ENCODE measurements around the gene CLEC3A.
"Not testable (repeated sequence)": the region's sequence is repeated elsewhere in the genome, so short reads cannot be mapped to it uniquely, and the experiment has no call there.

Gene CLEC3A

DNA sequence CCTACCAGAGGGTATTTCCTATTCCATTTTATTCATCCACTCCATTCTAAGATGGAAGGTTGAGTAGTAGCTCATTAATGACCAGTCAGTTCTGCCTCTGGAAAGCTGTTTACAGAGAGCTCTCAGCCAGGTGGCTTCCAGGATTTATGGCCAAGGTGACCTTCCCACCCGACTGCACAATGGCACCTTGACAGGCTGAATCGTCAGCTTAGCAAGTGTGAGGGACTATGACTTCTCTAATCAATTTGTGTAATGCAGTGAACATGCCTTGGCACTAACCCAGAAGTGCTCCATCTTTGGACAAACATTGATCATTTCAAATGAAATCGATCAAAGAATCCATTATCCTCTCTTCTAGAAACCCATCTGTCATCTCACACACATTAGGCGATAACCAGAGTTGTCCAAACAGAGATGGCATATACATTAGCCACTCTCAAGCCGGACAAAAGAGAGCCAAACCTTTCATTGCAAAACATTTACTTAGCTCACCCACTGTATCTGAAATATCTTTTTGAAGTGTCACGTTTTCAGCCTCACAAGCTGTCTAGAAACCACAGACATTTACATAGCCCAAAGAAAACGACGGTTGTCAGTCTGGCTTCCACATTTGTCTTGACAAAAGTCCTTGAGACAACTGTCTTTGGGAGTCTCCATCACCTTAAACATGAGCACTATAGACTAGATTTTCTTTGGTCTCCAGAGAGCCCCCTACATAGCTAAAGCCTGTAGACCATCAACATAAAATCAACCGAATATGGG, 35.6 kb downstream of the CLEC3A start:
- H3K27ac Mint-ChIP-seq: no peak overlapping the region
- H3K27me3 Mint-ChIP-seq (ENCODE audit: low read depth): peaks cover 38% of the 10 kb centered on the region
- H3K36me3 Mint-ChIP-seq (ENCODE audit: low read depth): no peaks in the 10 kb centered on the region
- no peaks in the 10 kb centered on the region for H3K4me1 Mint-ChIP-seq
- H3K9me3 Mint-ChIP-seq: no peaks in the 10 kb centered on the region
- TF ChIP-seq, protein P1, sequence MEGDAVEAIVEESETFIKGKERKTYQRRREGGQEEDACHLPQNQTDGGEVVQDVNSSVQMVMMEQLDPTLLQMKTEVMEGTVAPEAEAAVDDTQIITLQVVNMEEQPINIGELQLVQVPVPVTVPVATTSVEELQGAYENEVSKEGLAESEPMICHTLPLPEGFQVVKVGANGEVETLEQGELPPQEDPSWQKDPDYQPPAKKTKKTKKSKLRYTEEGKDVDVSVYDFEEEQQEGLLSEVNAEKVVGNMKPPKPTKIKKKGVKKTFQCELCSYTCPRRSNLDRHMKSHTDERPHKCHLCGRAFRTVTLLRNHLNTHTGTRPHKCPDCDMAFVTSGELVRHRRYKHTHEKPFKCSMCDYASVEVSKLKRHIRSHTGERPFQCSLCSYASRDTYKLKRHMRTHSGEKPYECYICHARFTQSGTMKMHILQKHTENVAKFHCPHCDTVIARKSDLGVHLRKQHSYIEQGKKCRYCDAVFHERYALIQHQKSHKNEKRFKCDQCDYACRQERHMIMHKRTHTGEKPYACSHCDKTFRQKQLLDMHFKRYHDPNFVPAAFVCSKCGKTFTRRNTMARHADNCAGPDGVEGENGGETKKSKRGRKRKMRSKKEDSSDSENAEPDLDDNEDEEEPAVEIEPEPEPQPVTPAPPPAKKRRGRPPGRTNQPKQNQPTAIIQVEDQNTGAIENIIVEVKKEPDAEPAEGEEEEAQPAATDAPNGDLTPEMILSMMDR (IDR thresholded peaks at IDR 0.05; ENCODE audit: unreplicated experiment in 3 of 3): no peak
- no peak overlapping the region for H3K4me3 Mint-ChIP-seq

DNA sequence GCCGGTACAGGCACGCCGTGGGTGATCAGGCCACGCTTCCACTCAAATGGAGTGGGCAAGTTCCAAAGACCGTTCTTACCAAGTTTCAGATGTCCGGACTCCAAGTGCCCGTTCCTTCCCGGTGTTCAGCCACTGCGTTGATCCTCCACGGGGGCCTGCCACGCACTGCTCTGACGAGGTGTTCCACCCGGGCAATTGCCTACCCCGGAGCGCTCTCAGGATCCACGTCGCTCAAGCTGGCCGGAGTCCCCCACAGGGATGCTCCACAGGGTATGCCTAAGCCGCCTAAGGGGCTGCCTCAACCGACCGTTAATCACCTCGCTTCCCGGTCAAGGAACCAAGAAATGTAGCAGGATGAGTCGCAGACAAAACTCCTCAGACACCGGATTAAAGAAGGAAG, 37.5 kb downstream of the CLEC3A start:
- H3K27ac Mint-ChIP-seq; H3K9me3 Mint-ChIP-seq; H3K4me3 Mint-ChIP-seq; H3K4me1 Mint-ChIP-seq; H3K36me3 Mint-ChIP-seq (ENCODE audit: low read depth): not testable (repeated sequence)
- H3K27me3 Mint-ChIP-seq (ENCODE audit: low read depth): peaks cover 30% of the 10 kb centered on the region

DNA sequence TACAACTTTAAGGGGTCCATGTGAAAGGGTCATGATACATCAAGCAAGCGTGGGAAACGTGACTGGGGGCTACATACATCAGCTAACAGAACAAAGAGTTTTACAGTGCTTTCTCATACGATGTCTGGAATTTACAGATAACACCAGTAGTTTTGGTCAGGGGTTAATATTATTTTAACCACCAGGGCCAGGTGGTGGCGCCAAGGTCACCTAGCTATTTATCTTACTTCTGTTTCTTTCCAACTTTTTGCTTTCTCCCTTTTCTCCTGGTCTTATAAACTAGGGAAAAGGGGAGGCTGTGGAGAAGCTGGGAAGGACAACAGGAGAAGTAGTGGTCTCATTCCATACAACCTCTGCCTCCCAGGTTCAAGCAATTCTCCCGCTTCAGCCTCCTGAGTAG, 37.9 kb downstream of the CLEC3A start:
- TF ChIP-seq, protein P1 (IDR thresholded peaks at IDR 0.05; ENCODE audit: unreplicated experiment in 3 of 3): no peak
- no peaks in the 10 kb centered on the region for H3K36me3 Mint-ChIP-seq (ENCODE audit: low read depth)
- H3K27me3 Mint-ChIP-seq (ENCODE audit: low read depth): peaks cover 30% of the 10 kb centered on the region

DNA sequence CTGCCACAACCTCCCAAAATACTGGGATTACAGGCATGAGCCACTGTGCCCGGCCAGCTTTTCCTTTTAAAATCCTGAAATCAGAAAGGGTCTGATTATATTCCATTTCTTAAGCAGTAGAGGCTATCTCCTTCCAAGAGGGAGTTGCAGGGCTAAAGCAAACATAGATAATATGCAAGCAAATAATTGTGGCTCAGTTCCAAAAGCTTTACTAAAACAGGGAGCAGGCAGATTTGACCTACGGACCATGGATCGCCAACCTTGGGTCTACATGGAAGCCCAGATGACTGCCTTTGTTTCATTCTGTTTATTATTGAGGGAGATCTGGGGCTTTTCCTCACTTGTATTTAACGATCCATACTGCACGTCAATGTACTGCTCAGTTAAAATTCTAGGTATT, 38.5 kb downstream of the CLEC3A start:
- Mint-ChIP-seq H3K27me3 (ENCODE audit: low read depth) (peaks cover 32% of the 10 kb centered on the region), H3K27ac (no peak overlapping the region), H3K9me3 (no peaks in the 10 kb centered on the region), H3K36me3 (ENCODE audit: low read depth) (no peaks in the 10 kb centered on the region), H3K4me3 (no peak overlapping the region), H3K4me1 (peaks cover 5% of the 10 kb centered on the region)
- TF ChIP-seq, protein P1 (IDR thresholded peaks at IDR 0.05; ENCODE audit: unreplicated experiment in 3 of 3): no peak

More for the DNA sequence above, 37.9 kb downstream of the CLEC3A start:
- Mint-ChIP-seq H3K27ac (no peak overlapping the region), H3K9me3 (no peaks in the 10 kb centered on the region), H3K4me1 (peaks cover 2% of the 10 kb centered on the region), H3K4me3 (no peak overlapping the region)

DNA sequence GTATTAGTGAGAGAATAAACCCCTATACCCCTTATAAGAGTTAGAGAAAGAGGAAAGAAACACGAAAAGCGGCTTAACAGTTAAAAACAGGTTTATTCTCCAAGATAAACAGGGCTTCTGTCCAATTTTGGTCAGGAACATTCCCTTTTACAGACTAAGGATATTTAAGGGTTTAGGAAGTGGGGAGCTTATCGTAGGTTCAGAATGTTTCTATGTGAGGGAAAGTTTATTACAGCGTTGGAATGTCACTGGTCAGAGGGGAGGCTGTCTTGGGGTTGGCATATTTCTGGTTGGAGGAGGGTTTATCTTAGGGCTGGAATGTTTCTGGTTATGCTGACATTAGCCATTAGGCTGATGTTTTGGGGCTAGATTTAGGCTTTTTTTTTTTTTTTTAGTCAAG, 43.0 kb downstream of the CLEC3A start:
- Mint-ChIP-seq H3K9me3 (no peaks in the 10 kb centered on the region), H3K4me3 (no peak overlapping the region), H3K4me1 (peaks cover 5% of the 10 kb centered on the region), H3K36me3 (ENCODE audit: low read depth) (no peaks in the 10 kb centered on the region), H3K27me3 (ENCODE audit: low read depth) (peaks cover 9% of the 10 kb centered on the region), H3K27ac (peak overlapping the region in 2 of 3 experiments; percentile 2 to 20)
- TF ChIP-seq, protein P1 (IDR thresholded peaks at IDR 0.05; ENCODE audit: unreplicated experiment in 3 of 3): no peak

DNA sequence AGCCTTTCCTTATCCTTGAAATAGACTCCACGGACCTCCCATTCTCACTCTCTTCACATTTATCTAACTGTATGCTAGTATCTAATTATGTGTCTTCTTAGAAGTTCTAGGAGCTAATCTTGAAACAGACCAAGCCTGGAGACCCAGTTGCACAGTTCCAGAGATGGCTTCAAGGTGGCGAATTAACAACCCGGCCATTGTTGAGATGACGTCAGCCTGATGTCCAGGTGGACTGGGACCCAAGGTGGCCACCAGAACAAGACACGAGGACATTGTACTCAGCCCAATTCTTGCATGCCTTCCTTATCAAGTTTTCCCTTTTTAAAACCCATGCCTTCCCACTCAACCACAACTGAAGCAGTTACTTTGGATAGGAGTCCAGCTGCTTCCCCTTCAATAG, 47.6 kb downstream of the CLEC3A start:
- TF ChIP-seq, protein P1 (IDR thresholded peaks at IDR 0.05; ENCODE audit: unreplicated experiment in 3 of 3): no peak
- Mint-ChIP-seq H3K4me1 (peaks cover 5% of the 10 kb centered on the region), H3K4me3 (no peak overlapping the region), H3K9me3 (no peaks in the 10 kb centered on the region), H3K27me3 (ENCODE audit: low read depth) (peaks cover 34% of the 10 kb centered on the region), H3K36me3 (ENCODE audit: low read depth) (no peaks in the 10 kb centered on the region), H3K27ac (no peak overlapping the region)
